GM20431 (cell line): ENCODE data around the gene PICK1.

Experiments used
- in situ Hi-C: fragments of 300-500 bp; cut with MseI, MboI; formaldehyde crosslinking; loops from one replicate; pipeline ENCODE4 v1.15.0; 2020; ENCODE audit warnings: low sequenced_read_pairs; ENCODE audit not compliant: unreplicated experiment

Gene PICK1

GRCh38 chr22:38043151-38044039 lies 13.8 kb upstream of the PICK1 start:
- in situ Hi-C loops = no loop called here

- in situ Hi-C loops = no loop called here
Observed at GRCh38 chr22:38046070-38046748, 11.0 kb upstream of the PICK1 start.

GRCh38 chr22:38049812-38050619 lies 7.2 kb upstream of the PICK1 start:
- in situ Hi-C loops = no loop called here

- in situ Hi-C loops = no loop called here
Observed at GRCh38 chr22:38050720-38051119, 6.5 kb upstream of the PICK1 start.

DNA sequence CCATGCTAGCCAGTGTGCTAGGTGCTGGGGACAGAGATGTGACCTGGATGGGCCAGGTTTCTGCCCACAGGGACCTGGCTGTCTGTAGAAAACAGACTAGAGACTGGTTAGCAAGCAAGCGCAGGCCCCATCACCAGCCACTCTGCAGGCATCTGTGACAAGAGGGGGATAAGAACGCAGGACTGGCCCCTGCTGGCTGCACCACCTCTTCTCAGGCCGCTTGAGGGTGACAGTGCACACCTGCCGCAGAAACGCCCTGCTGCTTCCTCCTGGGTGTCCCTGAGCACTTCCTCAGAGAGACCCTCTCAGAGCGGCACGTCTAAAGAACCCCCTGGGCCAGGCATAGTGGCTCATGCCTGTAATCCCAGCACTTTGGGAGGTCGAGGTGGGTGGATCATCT lies 5.9 kb upstream of the PICK1 start:
- in situ Hi-C loops = no loop called here

DNA sequence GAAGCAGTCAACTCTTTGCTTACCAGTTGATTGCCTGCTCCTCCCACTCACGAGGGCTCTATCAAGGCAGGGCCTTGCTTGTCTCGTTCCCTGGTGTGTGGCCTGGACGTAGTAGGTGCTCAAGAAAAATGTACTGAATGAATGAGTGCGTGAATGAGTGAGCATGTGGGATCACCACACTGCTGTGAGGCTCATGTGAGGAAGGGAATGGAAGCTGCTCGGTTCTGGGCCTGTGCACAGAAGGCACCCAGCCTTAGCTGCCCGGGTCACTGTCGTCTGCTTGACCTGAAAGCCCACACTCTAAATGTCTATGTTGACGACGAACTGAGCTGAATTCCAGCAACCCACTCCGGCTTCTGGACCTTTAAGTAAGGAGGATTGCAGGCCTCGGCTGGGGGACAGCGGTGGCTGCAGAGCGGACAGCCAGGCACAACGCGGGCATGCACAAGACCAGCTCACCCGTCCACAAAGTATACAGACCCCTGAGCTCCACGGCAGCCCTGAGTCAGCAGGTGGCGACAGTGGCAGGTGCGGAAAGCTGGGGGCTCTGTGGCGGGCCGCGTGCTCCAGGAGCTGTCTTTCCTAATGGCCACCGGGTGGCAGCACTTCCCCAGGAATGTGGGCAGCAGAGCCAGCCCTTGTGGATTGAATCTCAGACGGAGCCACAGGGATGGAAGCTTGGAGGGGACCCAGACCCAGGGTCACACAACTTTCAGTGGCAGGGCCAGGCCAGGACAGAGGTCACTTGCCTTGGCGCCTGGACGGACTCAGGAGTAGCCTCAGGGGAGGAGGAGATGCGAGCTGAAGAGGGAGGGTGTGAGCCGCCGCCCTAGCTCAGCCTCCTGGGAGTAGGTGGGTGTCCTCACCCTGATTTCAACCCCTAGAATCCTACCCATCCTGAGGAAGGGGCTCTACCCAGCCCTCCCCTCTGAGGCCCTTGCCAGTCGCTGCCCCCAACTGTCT lies 5.0 kb upstream of the PICK1 start:
- in situ Hi-C loops = no loop called here

DNA sequence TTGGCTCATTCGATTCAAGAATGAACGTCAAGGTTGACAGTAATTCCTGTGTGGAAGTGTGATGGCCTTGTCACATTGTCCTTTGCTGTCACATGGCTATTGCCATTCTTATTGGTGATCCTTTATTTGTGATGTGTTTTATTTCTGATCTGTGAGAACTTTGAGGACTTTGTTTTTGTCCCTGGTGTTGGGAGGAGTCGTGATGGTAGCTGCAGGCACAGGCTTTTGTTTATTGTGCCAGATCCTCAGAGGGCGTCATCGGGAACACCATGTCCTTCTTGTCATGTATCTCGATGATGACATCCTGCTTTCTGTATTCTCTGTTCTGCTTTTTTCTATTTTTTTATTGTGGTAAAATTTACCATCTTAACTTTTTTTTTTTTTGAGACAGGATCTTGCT lies 5.6 kb downstream of the PICK1 start:
- in situ Hi-C loops = no loop called here

DNA sequence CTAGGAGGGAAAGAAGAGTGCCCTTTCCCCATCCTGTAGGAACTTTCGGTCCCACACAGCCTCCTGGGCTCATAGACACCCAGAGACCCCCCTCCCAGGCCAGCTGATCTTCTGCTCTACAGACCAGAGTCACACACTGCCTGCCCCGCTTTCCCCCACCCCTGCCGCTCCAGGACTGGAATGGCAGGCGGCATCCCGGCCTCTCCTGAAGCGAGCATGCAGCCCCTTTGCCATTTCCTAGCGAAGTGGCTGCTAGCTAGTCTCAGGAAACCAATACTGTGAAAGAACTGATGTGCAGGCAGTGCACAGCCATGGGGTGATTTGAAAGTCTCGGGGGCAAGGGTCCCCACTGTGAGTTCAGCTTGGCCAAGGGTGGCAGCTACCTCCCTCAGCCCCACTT lies 8.3 kb downstream of the PICK1 start:
- in situ Hi-C loops = no loop called here

- in situ Hi-C loops = no loop called here
Observed at GRCh38 chr22:38066381-38067027, 9.3 kb downstream of the PICK1 start.

DNA sequence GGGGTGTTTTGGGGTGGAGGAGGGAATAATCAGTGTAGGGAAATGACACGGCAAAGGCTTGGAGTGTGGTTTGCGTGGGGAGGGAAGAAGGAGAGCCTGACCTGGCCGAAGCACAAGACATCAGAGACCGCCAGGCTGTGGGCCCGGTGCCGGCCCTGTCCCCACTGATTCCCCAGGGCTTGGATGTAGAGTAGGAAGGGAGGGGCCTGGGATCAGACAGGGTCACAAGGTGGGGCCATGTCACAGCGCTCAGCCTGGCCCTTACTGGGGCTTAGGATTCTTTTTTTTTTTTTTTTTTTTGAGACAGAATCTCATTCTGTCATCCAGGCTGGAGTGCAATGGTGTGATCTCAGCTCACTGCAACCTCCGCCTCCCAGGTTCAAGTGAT lies 9.8 kb downstream of the PICK1 start:
- in situ Hi-C loops = no loop called here

DNA sequence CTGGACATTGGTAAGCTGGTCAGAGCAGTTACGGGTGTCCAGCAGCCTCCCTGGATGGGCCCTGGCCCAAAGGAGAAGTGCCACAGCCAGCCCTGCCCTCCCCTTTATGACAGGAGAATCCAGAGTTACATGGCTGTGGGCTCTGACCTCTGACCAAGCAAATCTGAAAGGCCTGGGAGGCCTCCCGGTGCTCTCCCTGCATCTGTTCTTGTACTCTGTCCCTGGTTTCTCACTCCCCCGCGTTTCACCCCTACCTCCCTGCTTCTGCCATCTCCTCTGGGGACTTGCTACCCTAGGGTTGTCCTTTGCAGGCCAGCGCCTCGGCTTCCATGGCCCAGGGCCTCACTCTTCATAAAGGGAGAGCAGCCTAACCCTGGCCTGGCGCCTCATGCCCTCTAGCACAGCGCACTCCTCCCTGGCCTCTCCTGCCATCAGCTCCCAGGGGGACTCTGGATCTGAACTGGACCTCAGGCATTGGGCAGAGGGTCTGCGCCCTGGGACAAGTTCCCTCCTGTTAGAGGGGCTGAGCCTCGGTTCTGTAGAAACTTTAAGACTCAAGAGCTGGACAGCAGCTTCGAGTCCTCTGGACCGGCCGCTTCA lies 10.7 kb downstream of the PICK1 start:
- in situ Hi-C loops = no loop called here

DNA sequence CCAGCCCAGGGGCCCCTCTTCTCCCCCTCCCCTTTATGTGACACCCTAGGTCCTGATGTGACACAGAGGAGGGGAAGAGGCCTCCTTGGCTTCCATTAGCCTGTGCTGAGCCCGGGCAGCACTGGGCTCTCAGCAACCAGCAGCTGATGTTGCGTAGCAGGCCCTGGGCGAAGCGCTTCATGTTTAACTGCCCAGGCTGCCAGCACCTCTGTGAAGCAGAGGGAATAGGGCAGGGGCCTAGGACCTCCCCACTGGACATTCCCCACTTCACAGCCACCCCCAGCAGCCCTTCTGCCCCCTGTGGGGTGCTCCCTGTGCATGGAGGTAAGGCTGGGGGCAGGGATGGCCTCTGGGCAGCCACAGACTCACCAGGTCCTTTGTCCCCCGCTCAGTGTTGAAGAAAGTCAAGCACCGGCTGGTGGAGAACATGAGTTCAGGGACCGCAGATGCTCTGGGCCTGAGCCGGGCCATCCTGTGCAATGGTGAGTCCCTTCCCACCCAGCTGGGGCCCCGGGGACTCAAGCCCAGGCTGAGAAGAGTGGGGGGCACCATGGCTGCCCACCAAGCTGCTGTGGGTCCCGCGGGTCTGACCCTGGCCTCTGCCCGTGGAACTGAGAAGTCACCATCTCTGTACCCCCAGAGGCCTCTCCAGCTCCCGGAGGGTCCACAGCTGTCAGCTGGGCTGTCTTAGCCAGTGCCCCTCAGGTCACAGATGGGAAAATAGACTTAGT lies 11.6 kb downstream of the PICK1 start:
- in situ Hi-C loops = no loop called here

DNA sequence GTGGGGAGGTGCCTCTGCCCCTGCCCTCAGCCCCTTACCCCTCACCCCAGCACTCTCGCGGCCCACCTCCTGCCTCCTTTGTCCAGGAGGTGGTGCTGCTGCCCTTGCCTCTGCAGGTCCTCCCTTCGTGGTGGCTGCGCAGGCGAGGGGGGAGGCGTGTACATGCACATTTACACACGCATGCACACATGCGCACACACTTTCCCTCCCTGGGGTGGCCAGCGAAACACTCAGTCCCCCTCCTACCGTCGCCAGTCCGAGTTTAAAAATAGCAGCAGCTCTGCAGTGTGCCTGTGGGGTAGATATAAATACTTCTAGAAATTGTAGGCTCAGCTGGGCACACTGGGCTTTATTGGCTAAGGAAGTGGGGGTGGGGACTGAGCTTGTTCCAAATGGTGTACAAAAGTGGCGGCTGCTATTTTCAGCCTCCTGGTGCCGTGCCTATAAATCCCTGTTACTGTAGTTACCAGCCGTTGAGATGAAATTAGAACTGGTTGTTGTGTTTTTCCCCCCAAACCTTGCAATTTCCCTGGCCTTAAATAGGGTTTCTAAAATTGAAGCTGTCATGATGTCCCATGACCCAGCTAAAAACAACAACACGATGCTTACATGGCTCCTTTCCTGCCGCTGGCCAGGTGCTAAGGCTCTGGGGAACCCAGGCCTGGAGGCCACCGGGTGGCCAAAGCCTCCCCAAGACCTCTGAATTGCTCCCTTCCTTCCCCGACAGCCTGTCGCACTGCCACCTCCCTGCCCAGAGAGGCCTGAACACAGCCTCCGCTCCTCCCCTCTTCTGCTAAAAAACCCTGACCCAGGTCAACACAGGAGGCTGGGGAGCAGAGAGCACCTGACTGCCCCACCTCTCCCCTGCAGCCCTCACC lies 12.4 kb downstream of the PICK1 start:
- in situ Hi-C loops = no loop called here

GRCh38 chr22:38070250-38070921 lies 13.2 kb downstream of the PICK1 start:
- in situ Hi-C loops = no loop called here

- in situ Hi-C loops = no loop called here
Observed at GRCh38 chr22:38071421-38072321, 14.5 kb downstream of the PICK1 start.
